Gastroesophageal sphincter (tissue), 4 donors: Measurements from ENCODE around the gene ARID1B. TPM values are rescaled to one million over a fixed set of nuclear protein-coding genes. Genes with fewer than 3 reads are reported as not detected.

Experiments used
- ATAC-seq: fragments of 150-250 bp; one replicate; pipeline ENCODE4 v1.9.1; 2016; ENCODE audit warnings: mild to moderate bottlenecking, moderate library complexity
- H3K27ac ChIP-seq, 4 donors: fragments of 200-600 bp; sonication (generic) in 3 of 4; 1 replicate in 3 of 4; 2 replicates in 1 of 4; pipeline ENCODE4 v1.5.1; 2016 to 2019
- H3K27me3 ChIP-seq: fragments of 200-600 bp; sonication (generic); one replicate; pipeline ENCODE4 v1.5.1; 2019
- H3K36me3 ChIP-seq, 2 donors: fragments of 200-600 bp; sonication (generic); one replicate each; pipeline ENCODE4 v1.5.1; 2019; ENCODE audit warnings: control low read depth in 1 of 2
- H3K4me1 ChIP-seq, 3 donors: fragments of 200-600 bp; sonication (generic); 1 replicate in 2 of 3; 2 replicates in 1 of 3; pipeline ENCODE4 v1.5.1; 2016 to 2019; ENCODE audit warnings: control low read depth in 2 of 3
- H3K4me3 ChIP-seq, 2 donors: fragments of 200-600 bp; sonication (generic); one replicate each; pipeline ENCODE4 v1.5.1; 2019; ENCODE audit warnings: mild to moderate bottlenecking in 1 of 2, moderate library complexity in 1 of 2
- H3K9me3 ChIP-seq, 3 donors: fragments of 200-600 bp; sonication (generic); one replicate each; pipeline ENCODE4 v1.5.1; 2017 to 2019; ENCODE audit warnings: control low read depth in 2 of 3
- EP300 ChIP-seq: sonication (generic); formaldehyde crosslinking; IDR thresholded peaks from one replicate; pipeline ENCODE4 v1.6.1; 2017; ENCODE audit warnings: antibody characterized with exemption, mild to moderate bottlenecking
- POLR2A ChIP-seq, 2 donors: fragments of 450-650 bp; IDR thresholded peaks; one replicate each; pipeline ENCODE4 v1.6.1; 2017; ENCODE audit warnings: antibody characterized with exemption in 2 of 2, mild to moderate bottlenecking in 2 of 2, moderate library complexity in 1 of 2
- POLR2AphosphoS5 ChIP-seq: sonication (generic); formaldehyde crosslinking; IDR thresholded peaks from one replicate; pipeline ENCODE4 v1.6.1; 2017; ENCODE audit warnings: antibody characterized with exemption
- WGBS, 2 donors: methylation state at CpG; one replicate each; pipeline ENCODE4 v1.1.5; 2018; ENCODE audit warnings: low coverage in 1 of 2; 5-methylcytosine and 5-hydroxymethylcytosine counted together
- total RNA-seq, 4 donors: library from RNA; depleted of rRNA; stranded (reverse); fragments of >200 nt; gene quantifications; one replicate each; pipeline ENCODE4 v1.1.0, GENCODE V29; 2016
- TF ChIP-seq, protein P1 (sequence below), 4 experiments: fragments of 200-600 bp in 2 of 4; fragments of 450-650 bp in 2 of 4; sonication (generic) in 1 of 4; IDR thresholded peaks; one replicate each; pipeline ENCODE4 v1.5.1; 2017 to 2019; ENCODE audit warnings: antibody characterized with exemption in 4 of 4, mild to moderate bottlenecking in 2 of 4, moderate library complexity in 2 of 4

ARID1B gene
- total RNA-seq, 4 donors from 2014 or later: 40.0 to 106 (median 79.7) TPM

- peaks cover 0 to 6% of the 10 kb centered on the region in 2 donors for H3K36me3 ChIP-seq
- 68 to 83% methylated on average over 3 of the region's 7 CpGs for WGBS, 2 donors
- H3K4me3 ChIP-seq: no peak overlapping the region
- H3K4me1 ChIP-seq: peaks cover 0 to 19% (median 0%) of the 10 kb centered on the region in 3 donors
- no peak overlapping the region for H3K27ac ChIP-seq
- TF ChIP-seq POLR2AphosphoS5 (no peak), EP300 (no peak), POLR2A (IDR thresholded peaks at IDR 0.05) (no peak)
- TF ChIP-seq, protein P1, sequence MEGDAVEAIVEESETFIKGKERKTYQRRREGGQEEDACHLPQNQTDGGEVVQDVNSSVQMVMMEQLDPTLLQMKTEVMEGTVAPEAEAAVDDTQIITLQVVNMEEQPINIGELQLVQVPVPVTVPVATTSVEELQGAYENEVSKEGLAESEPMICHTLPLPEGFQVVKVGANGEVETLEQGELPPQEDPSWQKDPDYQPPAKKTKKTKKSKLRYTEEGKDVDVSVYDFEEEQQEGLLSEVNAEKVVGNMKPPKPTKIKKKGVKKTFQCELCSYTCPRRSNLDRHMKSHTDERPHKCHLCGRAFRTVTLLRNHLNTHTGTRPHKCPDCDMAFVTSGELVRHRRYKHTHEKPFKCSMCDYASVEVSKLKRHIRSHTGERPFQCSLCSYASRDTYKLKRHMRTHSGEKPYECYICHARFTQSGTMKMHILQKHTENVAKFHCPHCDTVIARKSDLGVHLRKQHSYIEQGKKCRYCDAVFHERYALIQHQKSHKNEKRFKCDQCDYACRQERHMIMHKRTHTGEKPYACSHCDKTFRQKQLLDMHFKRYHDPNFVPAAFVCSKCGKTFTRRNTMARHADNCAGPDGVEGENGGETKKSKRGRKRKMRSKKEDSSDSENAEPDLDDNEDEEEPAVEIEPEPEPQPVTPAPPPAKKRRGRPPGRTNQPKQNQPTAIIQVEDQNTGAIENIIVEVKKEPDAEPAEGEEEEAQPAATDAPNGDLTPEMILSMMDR (IDR thresholded peaks at IDR 0.05): no peak
- H3K27me3 ChIP-seq: no peaks in the 10 kb centered on the region
- H3K9me3 ChIP-seq: no peaks in the 10 kb centered on the region
- no peak for ATAC-seq
These were observed 319.3 kb downstream of the ARID1B start for GRCh38 chr6:157096522-157096921.

DNA sequence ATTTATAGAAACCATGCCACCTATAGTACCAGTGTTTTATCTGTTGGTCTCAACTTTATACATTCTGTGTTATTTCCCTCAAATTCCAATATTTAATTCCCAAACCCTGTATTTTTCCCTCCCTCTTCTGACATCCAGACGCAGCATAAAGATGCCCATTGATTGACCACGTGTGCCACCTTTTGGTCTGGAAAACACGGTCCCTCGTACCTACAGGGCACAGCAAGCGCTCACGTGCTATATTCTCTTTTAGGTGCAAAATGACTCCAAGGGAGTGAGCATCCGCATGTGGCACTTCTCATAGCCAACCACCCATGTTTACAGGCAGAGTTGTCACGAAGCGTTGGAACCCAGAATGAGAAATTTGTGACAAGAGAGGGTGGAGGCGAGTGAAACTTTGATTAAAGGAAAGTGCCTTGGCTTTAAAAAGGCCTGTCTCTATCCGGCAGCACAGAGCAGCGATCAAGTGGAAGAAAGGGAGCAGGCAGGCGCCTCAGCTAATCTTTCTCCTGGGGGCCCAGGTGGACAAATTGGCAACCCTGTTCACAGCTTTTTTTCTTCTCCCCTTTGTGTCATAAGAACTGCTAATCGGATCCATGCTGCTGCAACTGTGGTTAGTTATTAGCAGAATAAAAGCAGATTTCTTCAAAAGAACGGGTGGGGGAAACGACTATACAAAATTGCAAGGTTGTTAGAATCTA is 320.2 kb downstream of the ARID1B start:
- Histone ChIP-seq H3K4me3 (no peak overlapping the region), H3K9me3 (no peaks in the 10 kb centered on the region), H3K27me3 (no peaks in the 10 kb centered on the region), H3K27ac (no peak overlapping the region), H3K4me1 (peaks cover 0 to 12% (median 0%) of the 10 kb centered on the region in 3 donors), H3K36me3 (peaks cover 0 to 6% of the 10 kb centered on the region in 2 donors)
- TF ChIP-seq POLR2AphosphoS5 (no peak), POLR2A (IDR thresholded peaks at IDR 0.05) (no peak), EP300 (no peak)
- TF ChIP-seq, protein P1 (IDR thresholded peaks at IDR 0.05): no peak
- no peak for ATAC-seq
- 87 to 90% methylated on average over 7 to 13 of the region's 16 CpGs for WGBS, 2 donors

GRCh38 chr6:157098999-157099398 is 321.8 kb downstream of the ARID1B start:
- H3K4me1 ChIP-seq: peaks cover 0 to under 1% (median 0%) of the 10 kb centered on the region in 3 donors
- H3K27me3 ChIP-seq: no peaks in the 10 kb centered on the region
- no peak overlapping the region for H3K27ac ChIP-seq
- no peaks in the 10 kb centered on the region for H3K9me3 ChIP-seq
- H3K4me3 ChIP-seq: no peak overlapping the region
- ATAC-seq: no peak
- TF ChIP-seq POLR2AphosphoS5 (no peak), POLR2A (IDR thresholded peaks at IDR 0.05) (no peak), EP300 (no peak)
- TF ChIP-seq, protein P1 (IDR thresholded peaks at IDR 0.05): no peak
- peaks cover 0 to 6% of the 10 kb centered on the region in 2 donors for H3K36me3 ChIP-seq
- WGBS, 2 donors: 89 to 95% methylated on average over 3 to 4 of the region's 8 CpGs

DNA sequence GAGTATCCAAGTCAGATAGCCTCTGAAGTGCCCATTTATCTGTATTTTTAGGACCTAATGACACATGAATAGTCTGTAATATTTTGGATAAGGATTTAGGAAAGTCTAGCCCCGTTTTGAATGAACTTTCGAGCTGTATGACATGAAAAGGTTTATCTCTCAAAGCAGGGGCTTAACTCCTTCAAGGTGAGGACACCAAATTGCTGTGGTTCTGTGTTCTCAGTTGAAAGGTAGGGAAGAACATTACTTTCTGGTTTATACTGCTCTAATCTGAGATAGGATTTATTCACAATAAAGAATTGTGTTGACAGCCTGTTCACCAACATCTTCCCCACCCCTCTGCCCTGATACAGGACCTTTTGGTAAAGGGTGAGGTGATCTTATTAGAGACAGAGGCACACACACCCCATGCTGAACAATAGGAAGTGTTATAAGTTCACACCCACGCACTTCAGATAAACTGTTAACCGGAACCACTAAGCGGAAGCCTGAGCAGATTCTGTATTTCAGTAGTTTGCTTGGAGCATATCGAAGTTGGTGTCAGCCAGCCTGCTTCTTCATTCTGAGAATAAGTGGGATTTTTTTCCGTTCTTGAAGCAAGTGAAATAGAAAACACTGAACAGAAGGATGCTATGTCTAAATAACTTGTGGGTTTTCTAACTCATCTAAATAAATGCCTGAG is 322.9 kb downstream of the ARID1B start:
- Histone ChIP-seq H3K4me1 (no peaks in the 10 kb centered on the region), H3K36me3 (peaks cover 0 to 6% of the 10 kb centered on the region in 2 donors), H3K27me3 (no peaks in the 10 kb centered on the region), H3K4me3 (no peak overlapping the region), H3K27ac (no peak overlapping the region), H3K9me3 (no peaks in the 10 kb centered on the region)
- 45 to 75% methylated on average over 7 of the region's 7 CpGs for WGBS, 2 donors
- ATAC-seq: no peak
- no peak for TF ChIP-seq EP300
- TF ChIP-seq POLR2A (IDR thresholded peaks at IDR 0.05): no peak

DNA sequence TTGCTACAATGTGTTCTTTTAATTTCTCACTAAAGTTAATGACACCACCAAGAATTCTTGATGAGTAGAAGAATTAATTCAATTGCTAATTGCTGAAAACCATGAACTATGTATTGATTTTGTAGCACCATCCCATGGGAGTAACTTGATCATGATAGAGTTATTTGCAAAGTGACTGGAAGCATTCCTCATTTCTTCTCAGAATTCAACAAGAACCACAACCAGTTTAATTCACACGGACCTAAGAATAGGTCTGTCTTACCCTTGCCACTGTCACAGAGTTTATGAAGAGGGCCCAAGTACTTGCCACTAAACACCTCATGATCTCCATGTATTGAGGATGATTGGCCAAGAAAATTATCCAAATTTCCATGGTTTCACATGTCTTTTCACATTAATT is 324.0 kb downstream of the ARID1B start:
- H3K27me3 ChIP-seq: no peaks in the 10 kb centered on the region

More for the DNA sequence above, 324.0 kb downstream of the ARID1B start:
- no peak for ATAC-seq
- Histone ChIP-seq H3K9me3 (no peaks in the 10 kb centered on the region), H3K4me1 (no peaks in the 10 kb centered on the region), H3K36me3 (peaks cover 0 to 6% of the 10 kb centered on the region in 2 donors), H3K4me3 (no peak overlapping the region), H3K27ac (no peak overlapping the region)
- TF ChIP-seq POLR2AphosphoS5 (no peak), POLR2A (IDR thresholded peaks at IDR 0.05) (no peak), EP300 (no peak)
- TF ChIP-seq, protein P1 (IDR thresholded peaks at IDR 0.05): no peak
- WGBS, 2 donors: 86% methylated on average over 1 of the region's 1 CpG
